Measurements from ENCODE around the gene ZFYVE9.

ZFYVE9 gene

DNA sequence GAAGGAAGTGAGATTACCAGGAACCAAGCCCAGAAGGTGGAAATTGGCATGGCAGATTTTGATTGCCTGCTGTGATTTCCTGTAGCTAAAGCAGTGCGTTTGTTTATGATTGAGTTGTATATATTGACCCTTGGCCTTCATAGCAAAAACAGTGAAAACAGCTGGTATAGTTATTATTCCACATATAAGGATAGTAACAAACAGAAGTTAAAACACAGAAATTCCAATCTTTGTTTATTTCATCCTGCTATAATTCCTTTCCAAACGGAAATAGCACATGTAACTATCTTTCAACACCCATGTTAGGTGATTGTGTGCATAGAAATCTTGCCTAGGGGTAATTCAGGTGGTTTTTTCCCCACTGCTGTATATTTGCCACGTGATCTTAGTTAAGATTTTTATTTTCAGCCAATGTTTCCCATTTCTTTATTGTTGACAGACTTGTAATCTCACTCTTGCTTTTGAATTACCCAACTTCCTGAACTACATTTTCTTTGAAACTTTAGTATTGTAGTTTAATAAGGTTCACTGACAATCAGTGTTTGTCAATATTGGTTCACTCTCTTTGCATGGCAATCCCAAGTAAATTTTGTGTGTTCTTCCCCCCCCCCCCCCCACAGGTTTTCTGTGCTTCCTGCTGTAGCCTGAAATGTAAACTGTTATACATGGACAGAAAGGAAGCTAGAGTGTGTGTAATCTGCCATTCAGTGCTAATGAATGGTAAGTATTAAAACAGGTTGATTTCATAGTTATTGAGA, 121.4 kb downstream of the ZFYVE9 start:
- no peak for DNase-seq (ENCODE audit: low spot score)
- Mint-ChIP-seq H3K4me1 (ENCODE audit: low read depth) (no peaks in the 10 kb centered on the region), H3K36me3 (ENCODE audit: low read depth) (no peaks in the 10 kb centered on the region), H3K27ac (no peak overlapping the region), H3K9me3 (no peaks in the 10 kb centered on the region), H3K4me3 (no peak overlapping the region), H3K27me3 (ENCODE audit: low read depth) (peaks cover 2% of the 10 kb centered on the region)

DNA sequence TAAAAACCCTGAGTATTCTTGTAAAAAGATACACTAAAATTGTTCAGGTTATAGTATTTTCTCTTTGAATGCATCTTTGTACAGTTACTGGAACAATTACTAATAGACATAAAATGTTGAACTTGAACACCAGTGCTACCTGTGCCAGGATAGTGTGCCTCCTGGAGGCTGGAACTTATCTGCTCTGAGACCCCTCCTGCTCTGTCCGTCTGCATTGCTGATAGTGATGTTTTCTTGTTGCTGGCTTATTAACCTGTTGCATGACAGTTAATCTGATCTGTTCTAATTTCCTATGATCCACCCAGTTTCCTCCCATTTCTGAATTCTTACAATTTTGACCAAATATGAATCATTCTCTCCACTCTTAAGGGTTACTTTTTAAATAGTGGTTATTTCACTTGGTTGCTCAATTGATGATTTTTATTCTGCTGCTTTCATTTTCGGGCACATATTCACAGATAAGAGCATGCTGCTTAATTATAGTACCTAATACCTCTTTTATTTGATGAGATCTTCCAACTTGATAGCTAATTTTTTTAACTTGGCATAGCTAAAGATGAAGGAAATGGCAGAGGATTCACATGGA, 122.7 kb downstream of the ZFYVE9 start:
- Mint-ChIP-seq H3K9me3 (no peaks in the 10 kb centered on the region), H3K27ac (no peak overlapping the region), H3K36me3 (ENCODE audit: low read depth) (no peaks in the 10 kb centered on the region), H3K4me3 (no peak overlapping the region), H3K27me3 (ENCODE audit: low read depth) (peaks cover 2% of the 10 kb centered on the region), H3K4me1 (ENCODE audit: low read depth) (no peaks in the 10 kb centered on the region)
- DNase-seq (ENCODE audit: low spot score) = no peak

DNA sequence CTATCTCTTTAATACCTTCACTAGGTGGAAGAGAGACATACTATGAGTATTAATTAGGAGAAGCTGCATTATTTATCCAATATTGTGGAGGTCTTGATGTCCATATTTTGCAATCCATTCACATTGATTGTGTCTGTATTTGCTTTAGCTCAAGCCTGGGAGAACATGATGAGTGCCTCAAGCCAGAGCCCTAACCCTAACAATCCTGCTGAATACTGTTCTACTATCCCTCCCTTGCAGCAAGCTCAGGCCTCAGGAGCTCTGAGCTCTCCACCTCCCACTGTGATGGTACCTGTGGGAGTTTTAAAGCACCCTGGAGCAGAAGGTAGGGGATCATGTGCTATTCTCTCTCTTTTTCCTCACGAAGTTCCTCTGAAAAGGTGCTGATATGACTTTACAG, 124.6 kb downstream of the ZFYVE9 start:
- no peak overlapping the region for H3K4me3 Mint-ChIP-seq
- H3K27me3 Mint-ChIP-seq (ENCODE audit: low read depth) = no peaks in the 10 kb centered on the region
- no peaks in the 10 kb centered on the region for H3K36me3 Mint-ChIP-seq (ENCODE audit: low read depth)
- H3K9me3 Mint-ChIP-seq = no peaks in the 10 kb centered on the region
- H3K27ac Mint-ChIP-seq = no peak overlapping the region
- no peaks in the 10 kb centered on the region for H3K4me1 Mint-ChIP-seq (ENCODE audit: low read depth)
- no peak for DNase-seq (ENCODE audit: low spot score)

- Mint-ChIP-seq H3K4me1 (ENCODE audit: low read depth) (no peaks in the 10 kb centered on the region), H3K4me3 (no peak overlapping the region), H3K9me3 (no peaks in the 10 kb centered on the region), H3K27ac (no peak overlapping the region), H3K27me3 (ENCODE audit: low read depth) (no peaks in the 10 kb centered on the region), H3K36me3 (ENCODE audit: low read depth) (no peaks in the 10 kb centered on the region)
- no peak for DNase-seq (ENCODE audit: low spot score)
These were observed 126.5 kb downstream of the ZFYVE9 start for GRCh38 chr1:52268372-52268771.

DNA sequence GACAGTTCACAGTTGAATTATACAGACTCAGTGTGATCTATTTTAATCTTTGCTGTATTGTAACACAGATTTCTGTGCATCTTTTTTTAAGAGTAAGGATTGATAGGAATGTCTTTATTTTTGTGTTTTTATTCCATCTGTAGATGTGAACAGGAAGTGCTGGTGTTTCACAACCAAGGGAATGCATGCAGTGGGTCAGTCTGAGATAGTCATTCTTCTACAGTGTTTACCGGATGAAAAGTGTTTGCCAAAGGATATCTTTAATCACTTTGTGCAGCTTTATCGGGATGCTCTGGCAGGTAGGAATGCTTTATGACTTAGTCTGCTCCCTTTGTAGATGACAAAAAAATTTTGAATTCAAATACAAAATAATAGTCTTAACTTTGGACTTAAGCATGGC, 139.6 kb downstream of the ZFYVE9 start:
- no peak for DNase-seq (ENCODE audit: low spot score)
- no peak overlapping the region for H3K4me3 Mint-ChIP-seq
- H3K36me3 Mint-ChIP-seq (ENCODE audit: low read depth) = no peaks in the 10 kb centered on the region
- H3K9me3 Mint-ChIP-seq = no peaks in the 10 kb centered on the region
- H3K27me3 Mint-ChIP-seq (ENCODE audit: low read depth) = no peaks in the 10 kb centered on the region
- no peak overlapping the region for H3K27ac Mint-ChIP-seq
- no peaks in the 10 kb centered on the region for H3K4me1 Mint-ChIP-seq (ENCODE audit: low read depth)

- no peaks in the 10 kb centered on the region for H3K4me1 Mint-ChIP-seq (ENCODE audit: low read depth)
- H3K4me3 Mint-ChIP-seq = no peak overlapping the region
- H3K27ac Mint-ChIP-seq = no peak overlapping the region
- H3K36me3 Mint-ChIP-seq (ENCODE audit: low read depth) = no peaks in the 10 kb centered on the region
- H3K9me3 Mint-ChIP-seq = no peaks in the 10 kb centered on the region
- H3K27me3 Mint-ChIP-seq (ENCODE audit: low read depth) = no peaks in the 10 kb centered on the region
- DNase-seq (ENCODE audit: low spot score) = no peak
These were observed 146.4 kb downstream of the ZFYVE9 start for GRCh38 chr1:52288286-52288685.

- no peak overlapping the region for H3K4me3 Mint-ChIP-seq
- H3K36me3 Mint-ChIP-seq (ENCODE audit: low read depth) = no peaks in the 10 kb centered on the region
- H3K27me3 Mint-ChIP-seq (ENCODE audit: low read depth) = no peaks in the 10 kb centered on the region
- no peaks in the 10 kb centered on the region for H3K4me1 Mint-ChIP-seq (ENCODE audit: low read depth)
- DNase-seq (ENCODE audit: low spot score) = no peak
- H3K27ac Mint-ChIP-seq = no peak overlapping the region
- no peaks in the 10 kb centered on the region for H3K9me3 Mint-ChIP-seq
These were observed 152.7 kb downstream of the ZFYVE9 start for GRCh38 chr1:52294580-52294979.

DNA sequence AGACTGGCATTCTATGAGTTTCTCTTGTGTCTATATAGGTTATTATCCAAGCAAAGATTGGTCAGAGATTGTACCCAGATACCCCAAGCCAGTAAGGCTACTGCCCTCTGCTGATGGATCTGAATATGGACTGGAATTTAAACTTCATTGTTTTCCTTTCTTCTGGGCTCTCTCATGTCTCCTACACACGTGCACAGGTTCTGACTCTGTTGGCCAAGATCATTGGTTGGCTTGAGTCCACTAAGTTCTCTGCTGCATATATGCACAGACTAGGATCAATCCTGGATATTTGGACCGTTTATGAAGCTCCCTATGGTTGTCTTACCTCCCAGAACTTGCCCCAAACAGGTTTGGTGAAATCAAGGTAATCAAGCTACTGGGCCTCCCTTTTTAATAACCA, 154.5 kb downstream of the ZFYVE9 start:
- DNase-seq (ENCODE audit: low spot score) = no peak
- no peaks in the 10 kb centered on the region for H3K36me3 Mint-ChIP-seq (ENCODE audit: low read depth)
- H3K27ac Mint-ChIP-seq = no peak overlapping the region
- no peak overlapping the region for H3K4me3 Mint-ChIP-seq
- H3K4me1 Mint-ChIP-seq (ENCODE audit: low read depth) = no peaks in the 10 kb centered on the region
- H3K27me3 Mint-ChIP-seq (ENCODE audit: low read depth) = no peaks in the 10 kb centered on the region
- H3K9me3 Mint-ChIP-seq = no peaks in the 10 kb centered on the region

- H3K27ac Mint-ChIP-seq = no peak overlapping the region
These were observed 163.7 kb downstream of the ZFYVE9 start for GRCh38 chr1:52305417-52306226.

GRCh38 chr1:52306227-52307006, 164.5 kb downstream of the ZFYVE9 start:
- Mint-ChIP-seq H3K36me3 (ENCODE audit: low read depth) (no peaks in the 10 kb centered on the region), H3K9me3 (no peaks in the 10 kb centered on the region), H3K27me3 (ENCODE audit: low read depth) (no peaks in the 10 kb centered on the region), H3K4me1 (ENCODE audit: low read depth) (no peaks in the 10 kb centered on the region), H3K4me3 (no peak overlapping the region), H3K27ac (no peak overlapping the region)
- no peak for DNase-seq (ENCODE audit: low spot score)

More at GRCh38 chr1:52305417-52306226, 163.7 kb downstream of the ZFYVE9 start:
- no peak for DNase-seq (ENCODE audit: low spot score)
- H3K27me3 Mint-ChIP-seq (ENCODE audit: low read depth) = no peaks in the 10 kb centered on the region
- H3K4me1 Mint-ChIP-seq (ENCODE audit: low read depth) = no peaks in the 10 kb centered on the region
- no peaks in the 10 kb centered on the region for H3K36me3 Mint-ChIP-seq (ENCODE audit: low read depth)
- no peak overlapping the region for H3K4me3 Mint-ChIP-seq
- H3K9me3 Mint-ChIP-seq = no peaks in the 10 kb centered on the region

GRCh38 chr1:52321061-52321460, 179.2 kb downstream of the ZFYVE9 start:
- H3K36me3 Mint-ChIP-seq (ENCODE audit: low read depth) = no peaks in the 10 kb centered on the region

GRCh38 chr1:52323731-52324130, 181.8 kb downstream of the ZFYVE9 start:
- no peak for DNase-seq (ENCODE audit: low spot score)
- no peak overlapping the region for H3K4me3 Mint-ChIP-seq
- no peaks in the 10 kb centered on the region for H3K27me3 Mint-ChIP-seq (ENCODE audit: low read depth)
- H3K9me3 Mint-ChIP-seq = no peaks in the 10 kb centered on the region
- H3K4me1 Mint-ChIP-seq (ENCODE audit: low read depth) = no peaks in the 10 kb centered on the region
- H3K27ac Mint-ChIP-seq = no peak overlapping the region
- H3K36me3 Mint-ChIP-seq (ENCODE audit: low read depth) = no peaks in the 10 kb centered on the region

More at GRCh38 chr1:52321061-52321460, 179.2 kb downstream of the ZFYVE9 start:
- Mint-ChIP-seq H3K27me3 (ENCODE audit: low read depth) (no peaks in the 10 kb centered on the region), H3K4me1 (ENCODE audit: low read depth) (no peaks in the 10 kb centered on the region), H3K4me3 (no peak overlapping the region), H3K27ac (no peak overlapping the region), H3K9me3 (no peaks in the 10 kb centered on the region)
- no peak for DNase-seq (ENCODE audit: low spot score)

DNA sequence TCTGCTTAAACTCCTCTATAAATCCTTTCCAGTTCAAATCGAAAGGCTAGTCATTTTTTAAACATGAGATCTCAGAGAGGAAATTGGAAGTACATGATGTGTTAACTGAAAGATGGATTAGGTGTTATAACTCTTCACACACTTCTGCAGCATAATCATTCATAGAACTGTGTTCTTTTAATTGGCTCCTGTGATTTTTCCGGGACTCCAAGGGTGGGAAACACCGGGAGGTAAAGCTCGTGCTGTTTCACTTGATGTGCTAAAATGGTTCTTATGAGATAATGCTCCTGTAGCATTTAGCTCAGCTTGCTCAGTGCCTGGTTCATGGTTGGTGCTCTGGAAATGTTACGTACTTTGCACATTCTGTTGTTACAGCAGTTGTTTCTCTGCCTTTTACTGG, 183.9 kb downstream of the ZFYVE9 start:
- peaks cover 2% of the 10 kb centered on the region for H3K36me3 Mint-ChIP-seq (ENCODE audit: low read depth)
- H3K27ac Mint-ChIP-seq = no peak overlapping the region
- no peaks in the 10 kb centered on the region for H3K27me3 Mint-ChIP-seq (ENCODE audit: low read depth)
- H3K4me1 Mint-ChIP-seq (ENCODE audit: low read depth) = peaks cover 2% of the 10 kb centered on the region
- no peak overlapping the region for H3K4me3 Mint-ChIP-seq
- no peaks in the 10 kb centered on the region for H3K9me3 Mint-ChIP-seq
- no peak for DNase-seq (ENCODE audit: low spot score)

DNA sequence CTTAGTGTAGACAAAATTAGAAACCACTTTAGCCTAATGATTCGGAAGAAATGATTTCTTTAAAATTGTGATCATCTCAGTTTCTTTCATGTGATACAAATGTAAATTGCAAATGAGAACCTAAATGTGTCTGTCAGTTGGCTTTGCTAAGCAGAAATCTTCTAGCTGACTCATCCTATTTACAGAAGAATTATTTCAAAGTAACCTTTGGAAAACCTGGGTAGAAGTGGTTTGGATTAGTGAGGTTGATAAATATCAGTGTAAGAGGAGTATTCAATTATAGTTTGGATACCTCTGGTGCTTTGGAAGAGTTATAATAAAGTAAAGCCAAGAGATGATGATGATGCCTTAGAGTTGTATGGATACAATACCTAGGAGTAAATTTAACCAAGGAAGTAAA, 186.7 kb downstream of the ZFYVE9 start:
- Mint-ChIP-seq H3K4me3 (no peak overlapping the region), H3K27ac (no peak overlapping the region), H3K27me3 (ENCODE audit: low read depth) (no peaks in the 10 kb centered on the region), H3K4me1 (ENCODE audit: low read depth) (peaks cover 2% of the 10 kb centered on the region), H3K9me3 (no peaks in the 10 kb centered on the region), H3K36me3 (ENCODE audit: low read depth) (peaks cover 2% of the 10 kb centered on the region)
- no peak for DNase-seq (ENCODE audit: low spot score)
